OCI-LY1 (cell line): ENCODE data around the gene TRIM27.
"Not testable (repeated sequence)": the region's sequence is repeated elsewhere in the genome, so short reads cannot be mapped to it uniquely, and the experiment has no call there.

Experiments
- H2AFZ ChIP-seq: fragments of 200-600 bp; sonication (generic), shearing (Covaris generic); 2 replicates; pipeline ENCODE4 v1.6.0; 2014; ENCODE audit warnings: antibody characterized with exemption, mild to moderate bottlenecking, low read length
- H3F3A ChIP-seq: fragments of 200-600 bp; sonication (generic), shearing (Covaris generic); 2 replicates; pipeline ENCODE4 v1.6.0; 2014; ENCODE audit warnings: mild to moderate bottlenecking, antibody characterized with exemption, low read length, moderate library complexity; ENCODE audit not compliant: insufficient read depth
- H3K27ac ChIP-seq: fragments of 200-600 bp; sonication (generic); 2 replicates; pipeline ENCODE4 v1.5.1; 2014; ENCODE audit warnings: low read length, mixed run types, mild to moderate bottlenecking, low read depth; ENCODE audit not compliant: poor library complexity, severe bottlenecking
- H3K27me3 ChIP-seq: fragments of 200-600 bp; sonication (generic); 2 replicates; pipeline ENCODE4 v1.6.0; 2014; ENCODE audit warnings: antibody characterized with exemption, mild to moderate bottlenecking, low read length, moderate library complexity; ENCODE audit not compliant: insufficient read depth
- H3K36me3 ChIP-seq: fragments of 200-600 bp; sonication (generic); 2 replicates; pipeline ENCODE4 v1.6.1; 2014; ENCODE audit warnings: mild to moderate bottlenecking, antibody characterized with exemption, low read length, moderate library complexity, mixed read lengths; ENCODE audit not compliant: insufficient read depth
- H3K4me1 ChIP-seq: fragments of 200-600 bp; sonication (generic); 2 replicates; pipeline ENCODE4 v1.5.1; 2014; ENCODE audit warnings: mild to moderate bottlenecking, low read length, moderate library complexity; ENCODE audit not compliant: insufficient read depth, severe bottlenecking
- H3K4me2 ChIP-seq: fragments of 200-600 bp; sonication (generic), shearing (Covaris generic); 2 replicates; pipeline ENCODE4 v1.6.1; 2014; ENCODE audit warnings: low read length
- H3K4me3 ChIP-seq: fragments of 200-600 bp; sonication (generic); 2 replicates; pipeline ENCODE4 v1.5.1; 2014; ENCODE audit warnings: low read length, low read depth, mild to moderate bottlenecking, mixed read lengths; ENCODE audit not compliant: poor library complexity, severe bottlenecking
- H3K79me2 ChIP-seq: fragments of 200-600 bp; shearing (Covaris generic); 2 replicates; pipeline ENCODE4 v1.6.1; 2016; ENCODE audit warnings: mixed run types, low read length, mixed read lengths; ENCODE audit not compliant: insufficient read depth
- H3K9ac ChIP-seq: fragments of 200-600 bp; sonication (generic), shearing (Covaris generic); 2 replicates; pipeline ENCODE4 v1.6.1; 2014; ENCODE audit warnings: mild to moderate bottlenecking, low read length, mixed read lengths
- H3K9me2 ChIP-seq: fragments of 200-600 bp; sonication (generic), shearing (Covaris generic); 2 replicates; pipeline ENCODE4 v1.6.1; 2014; ENCODE audit warnings: low read depth, mild to moderate bottlenecking, low read length, mixed read lengths
- H3K9me3 ChIP-seq: fragments of 200-600 bp; shearing (Covaris generic); 2 replicates; pipeline ENCODE4 v1.6.1; 2014; ENCODE audit warnings: low read length, mixed read lengths
- H4K20me1 ChIP-seq: fragments of 200-600 bp; sonication (generic), shearing (Covaris generic); 2 replicates; pipeline ENCODE4 v1.6.0; 2016; ENCODE audit warnings: mild to moderate bottlenecking, low read length; ENCODE audit not compliant: insufficient read depth
- EZH2 ChIP-seq: fragments of 200-600 bp; sonication (generic), shearing (Covaris generic); IDR thresholded peaks from 2 replicates; pipeline ENCODE4 v1.8.0; 2017; ENCODE audit warnings: borderline replicate concordance, mixed run types, mild to moderate bottlenecking, antibody characterized with exemption, low read length, moderate library complexity, mixed read lengths
- TF ChIP-seq, protein P1 (sequence below): fragments of 200-600 bp; sonication (generic), shearing (Covaris generic); IDR thresholded peaks from 2 replicates; pipeline ENCODE4 v1.5.1; 2017; ENCODE audit warnings: mild to moderate bottlenecking, antibody characterized with exemption, low read length, moderate library complexity, mixed read lengths

Gene TRIM27

DNA sequence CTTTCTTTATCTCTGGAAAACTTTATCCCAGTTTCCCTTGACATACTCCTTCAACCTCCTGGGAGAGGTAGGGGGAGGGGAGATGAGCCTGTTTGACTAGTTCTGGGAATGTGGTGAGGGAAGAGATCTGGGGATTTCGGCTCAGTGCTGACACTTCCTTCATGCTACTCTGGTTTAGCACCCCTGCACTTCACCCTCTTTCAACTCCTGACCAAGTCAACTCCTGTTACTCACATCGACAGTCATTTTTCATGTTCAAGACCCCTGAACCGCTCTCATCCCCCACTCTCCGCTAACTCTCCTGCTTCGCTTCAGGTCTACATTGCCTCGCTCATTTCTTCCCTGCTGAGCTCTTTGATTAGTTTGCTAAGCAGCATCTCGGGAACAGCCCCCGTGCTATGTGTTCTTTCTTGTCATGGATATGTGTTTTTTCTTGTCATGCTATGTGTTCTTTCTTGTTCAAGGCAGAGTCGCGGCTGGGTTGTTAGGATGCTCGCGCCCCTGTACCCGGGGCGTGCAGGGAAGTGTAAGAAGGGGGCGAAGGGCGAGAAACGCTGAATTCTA lies 16.6 kb upstream of the TRIM27 start:
- Histone ChIP-seq H3K79me2 (no peaks in the 10 kb centered on the region), H3K4me1 (peaks cover 38% of the 10 kb centered on the region), H3K4me2 (peak overlapping the region; percentile 79), H2AFZ (peak overlapping the region; percentile 70), H3K9me3 (no peaks in the 10 kb centered on the region), H3K9me2 (no peaks in the 10 kb centered on the region), H3K9ac (peak overlapping the region; percentile 63), H4K20me1 (no peaks in the 10 kb centered on the region), H3K27ac (peak overlapping the region; percentile 74), H3F3A (peaks cover 9% of the 10 kb centered on the region), H3K36me3 (no peaks in the 10 kb centered on the region), H3K4me3 (peak overlapping the region; percentile 79), H3K27me3 (no peaks in the 10 kb centered on the region)
- no peak for TF ChIP-seq EZH2
- TF ChIP-seq, protein P1, sequence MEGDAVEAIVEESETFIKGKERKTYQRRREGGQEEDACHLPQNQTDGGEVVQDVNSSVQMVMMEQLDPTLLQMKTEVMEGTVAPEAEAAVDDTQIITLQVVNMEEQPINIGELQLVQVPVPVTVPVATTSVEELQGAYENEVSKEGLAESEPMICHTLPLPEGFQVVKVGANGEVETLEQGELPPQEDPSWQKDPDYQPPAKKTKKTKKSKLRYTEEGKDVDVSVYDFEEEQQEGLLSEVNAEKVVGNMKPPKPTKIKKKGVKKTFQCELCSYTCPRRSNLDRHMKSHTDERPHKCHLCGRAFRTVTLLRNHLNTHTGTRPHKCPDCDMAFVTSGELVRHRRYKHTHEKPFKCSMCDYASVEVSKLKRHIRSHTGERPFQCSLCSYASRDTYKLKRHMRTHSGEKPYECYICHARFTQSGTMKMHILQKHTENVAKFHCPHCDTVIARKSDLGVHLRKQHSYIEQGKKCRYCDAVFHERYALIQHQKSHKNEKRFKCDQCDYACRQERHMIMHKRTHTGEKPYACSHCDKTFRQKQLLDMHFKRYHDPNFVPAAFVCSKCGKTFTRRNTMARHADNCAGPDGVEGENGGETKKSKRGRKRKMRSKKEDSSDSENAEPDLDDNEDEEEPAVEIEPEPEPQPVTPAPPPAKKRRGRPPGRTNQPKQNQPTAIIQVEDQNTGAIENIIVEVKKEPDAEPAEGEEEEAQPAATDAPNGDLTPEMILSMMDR, result no peak

DNA sequence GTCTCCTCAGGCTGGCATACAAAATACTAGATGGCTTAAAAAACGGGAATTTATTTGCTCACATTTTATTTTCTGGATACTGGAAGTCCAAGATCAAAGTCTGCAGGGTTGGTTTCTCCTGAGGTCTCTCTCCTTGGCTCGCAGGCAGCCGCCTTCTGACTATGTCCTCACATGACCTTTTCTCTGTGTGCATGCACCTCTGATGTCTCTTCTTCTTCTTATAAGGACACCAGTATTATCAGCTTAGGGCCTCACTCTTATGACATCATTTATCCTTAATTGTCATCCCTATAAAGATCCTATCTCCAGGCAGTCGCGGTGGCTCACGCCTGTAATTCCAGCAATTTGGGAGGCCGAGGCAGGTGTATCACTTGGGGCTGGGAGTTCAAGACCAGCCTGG lies 9.3 kb upstream of the TRIM27 start:
- Histone ChIP-seq H3K4me1 (peaks cover 4% of the 10 kb centered on the region), H3K9ac (no peak overlapping the region)

DNA sequence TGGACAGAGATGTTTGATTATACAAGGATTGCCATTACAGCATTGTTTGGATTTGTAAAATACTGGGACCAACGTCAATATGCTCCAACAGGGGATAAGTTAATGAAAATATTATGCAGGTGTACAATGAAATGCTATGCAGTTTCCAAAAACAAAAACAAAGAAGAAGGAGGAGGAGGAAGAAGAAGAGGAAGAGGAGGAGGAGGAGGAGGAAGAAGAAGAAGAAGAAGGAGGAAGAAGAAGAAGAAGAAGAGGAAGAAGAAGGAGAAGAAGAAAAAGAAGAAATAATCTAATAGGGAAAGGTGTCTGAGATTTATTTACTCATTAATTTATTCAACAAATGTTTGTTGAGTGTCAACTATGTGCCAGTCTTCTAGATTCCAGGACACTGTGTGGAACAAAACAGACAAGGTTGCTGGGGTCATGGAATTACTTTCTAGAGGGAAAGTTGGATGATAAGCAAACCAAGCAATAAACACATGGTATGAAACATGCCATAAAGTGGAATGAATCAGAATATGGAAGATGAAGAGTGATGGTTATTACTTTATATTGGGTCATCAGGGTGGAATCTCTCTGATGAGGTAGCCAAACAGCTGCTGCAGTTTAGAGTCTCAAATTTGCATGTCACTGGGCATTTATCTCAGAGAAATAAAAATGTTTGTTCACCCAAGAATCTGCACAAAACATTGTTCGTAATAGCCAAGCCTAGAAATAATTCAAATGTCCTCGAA lies 6.3 kb upstream of the TRIM27 start:
- Histone ChIP-seq H3K9ac (no peak overlapping the region), H3K4me2 (no peak overlapping the region), H3K79me2 (no peaks in the 10 kb centered on the region), H3K4me1 (peaks cover 4% of the 10 kb centered on the region), H3F3A (no peaks in the 10 kb centered on the region), H3K9me2 (no peaks in the 10 kb centered on the region), H2AFZ (no peak overlapping the region), H4K20me1 (no peaks in the 10 kb centered on the region), H3K9me3 (no peaks in the 10 kb centered on the region), H3K27me3 (no peaks in the 10 kb centered on the region), H3K27ac (no peak overlapping the region), H3K4me3 (no peak overlapping the region), H3K36me3 (no peaks in the 10 kb centered on the region)
- TF ChIP-seq EZH2, result no peak
- TF ChIP-seq, protein P1, result no peak

More for the DNA sequence above, 9.3 kb upstream of the TRIM27 start:
- no peak overlapping the region for H3K4me2 ChIP-seq
- H3K27ac ChIP-seq, result no peak overlapping the region
- no peaks in the 10 kb centered on the region for H3K9me2 ChIP-seq
- H3K79me2 ChIP-seq, result no peaks in the 10 kb centered on the region
- no peaks in the 10 kb centered on the region for H3K36me3 ChIP-seq
- H4K20me1 ChIP-seq, result no peaks in the 10 kb centered on the region
- H3K9me3 ChIP-seq, result no peaks in the 10 kb centered on the region
- H2AFZ ChIP-seq, result no peak overlapping the region
- no peaks in the 10 kb centered on the region for H3K27me3 ChIP-seq
- no peak overlapping the region for H3K4me3 ChIP-seq
- no peak for TF ChIP-seq EZH2
- TF ChIP-seq, protein P1, result no peak
- no peaks in the 10 kb centered on the region for H3F3A ChIP-seq

DNA sequence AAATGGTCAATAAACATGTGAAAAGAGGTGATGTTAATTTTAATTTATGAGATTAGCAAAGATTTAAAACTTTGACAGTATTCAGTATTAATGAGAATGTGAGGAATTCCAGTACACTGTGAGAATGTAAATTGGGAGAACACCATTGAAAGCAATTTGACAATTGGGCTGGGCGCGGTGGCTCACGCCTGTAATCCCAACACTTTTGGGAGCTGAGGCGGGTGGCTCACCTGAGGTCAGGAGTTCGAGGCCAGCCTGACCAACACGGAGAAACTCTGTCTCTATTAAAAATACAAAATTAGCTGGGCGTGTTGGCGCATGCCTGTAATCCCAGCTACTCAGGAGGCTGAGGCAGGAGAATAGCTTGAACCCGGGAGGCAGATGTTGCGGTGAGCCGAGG lies 5.6 kb upstream of the TRIM27 start:
- not testable (repeated sequence) for H3K27me3 ChIP-seq, H4K20me1 ChIP-seq, H2AFZ ChIP-seq, H3K4me2 ChIP-seq, H3K79me2 ChIP-seq, H3K4me1 ChIP-seq, H3K27ac ChIP-seq, H3K9ac ChIP-seq, H3K9me3 ChIP-seq, H3K9me2 ChIP-seq, H3F3A ChIP-seq, H3K36me3 ChIP-seq, H3K4me3 ChIP-seq
